Body of pancreas (tissue), 4 donors: ENCODE measurements around the gene REV1. TPM values are rescaled to one million over a fixed set of nuclear protein-coding genes. Genes with fewer than 3 reads are reported as not detected.

ENCODE experiments used
- ATAC-seq: fragments of 150-250 bp; one replicate; pipeline ENCODE4 v1.9.1; 2016
- DNase-seq, 4 donors: peaks; one replicate each; pipeline ENCODE4 v3.0.0-alpha.2; 2019
- H3K27ac ChIP-seq, 4 donors: fragments of 200-600 bp; sonication (generic); 1 replicate in 3 of 4; 2 replicates in 1 of 4; pipeline versions ENCODE4 v1.5.1 to v1.6.1; 2016 to 2019; ENCODE audit warnings: mild to moderate bottlenecking in 1 of 4, mixed read lengths in 1 of 4, moderate library complexity in 1 of 4
- H3K27me3 ChIP-seq, 2 donors: fragments of 200-600 bp; sonication (generic); one replicate each; pipeline ENCODE4 v1.6.0; 2016; ENCODE audit warnings: mild to moderate bottlenecking in 1 of 2
- H3K36me3 ChIP-seq, 2 donors: fragments of 200-600 bp; sonication (generic); replicated peaks in 1 of 2; 2 replicates each; pipeline ENCODE4 v1.5.1; 2016; ENCODE audit warnings: low read depth in 2 of 2; ENCODE audit not compliant: insufficient read depth in 1 of 2
- H3K4me1 ChIP-seq: fragments of 200-600 bp; sonication (generic); one replicate; pipeline ENCODE4 v1.6.0; 2016
- H3K4me3 ChIP-seq, 2 donors: fragments of 200-600 bp; sonication (generic); 1 replicate in 1 of 2; 2 replicates in 1 of 2; pipeline ENCODE4 v1.5.1; 2016 to 2019
- H3K9me3 ChIP-seq, 3 donors: fragments of 200-600 bp; sonication (generic); 1 replicate in 2 of 3; 2 replicates in 1 of 3; pipeline ENCODE4 v1.5.1; 2016
- POLR2A ChIP-seq, 3 donors: fragments of 450-650 bp; IDR thresholded peaks; one replicate each; pipeline ENCODE4 v1.6.1; 2016; ENCODE audit warnings: antibody characterized with exemption in 3 of 3, mild to moderate bottlenecking in 2 of 3
- WGBS, 2 donors: methylation state at CpG; one replicate each; pipeline ENCODE4 v1.1.5; 2017; 5-methylcytosine and 5-hydroxymethylcytosine counted together
- intact Hi-C: fragments of 100-400 bp; cut with DNase I; formaldehyde crosslinking; loops from one replicate; pipeline ENCODE4 v1.15.1; 2023
- total RNA-seq, 2 donors: library from RNA; depleted of rRNA; stranded (reverse); fragments of >200 nt; gene quantifications; one replicate each; pipeline ENCODE4 v1.1.0, GENCODE V29; 2016
- TF ChIP-seq, protein P1 (sequence below), 7 experiments: fragments of 450-650 bp in 4 of 7; fragments of 200-600 bp in 3 of 7; sonication (generic) in 3 of 7; IDR thresholded peaks; one replicate each; pipeline ENCODE4 v1.5.1; 2016 to 2019; ENCODE audit warnings: antibody characterized with exemption in 7 of 7

The REV1 gene
- total RNA-seq, 2 donors from 2014 or later: 27.0 to 51.1 TPM

DNA sequence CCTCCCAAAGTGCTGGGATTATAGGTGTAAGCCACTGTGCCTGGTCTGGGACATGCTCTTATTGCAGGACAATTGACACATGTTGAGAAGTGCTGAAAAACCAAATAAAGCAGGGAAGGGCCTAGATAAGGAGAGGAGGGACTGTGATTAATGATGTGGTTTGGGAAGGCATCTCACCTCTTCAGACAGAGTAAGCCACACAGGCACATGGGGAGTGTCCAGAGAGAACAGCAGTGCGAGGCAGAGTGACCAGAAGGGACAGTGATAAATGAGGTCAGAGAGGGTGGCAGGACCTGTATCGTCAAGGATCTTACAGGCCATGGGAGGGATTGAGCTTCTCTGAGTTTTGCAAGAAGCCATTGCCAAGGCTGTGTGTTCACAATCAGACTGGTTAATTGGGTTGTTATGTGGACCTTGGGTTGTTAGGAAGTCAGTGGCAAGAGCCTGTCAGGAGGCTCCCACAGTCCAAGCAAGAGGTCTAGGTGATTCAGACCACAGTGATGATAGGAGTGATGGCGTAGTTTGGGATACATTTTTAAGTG is 94.2 kb downstream of the REV1 start:
- 81 to 84% methylated on average over 3 of the region's 3 CpGs for WGBS, 2 donors
- Histone ChIP-seq H3K27me3 (no peaks in the 10 kb centered on the region), H3K9me3 (no peaks in the 10 kb centered on the region), H3K4me3 (no peak overlapping the region), H3K36me3 (peaks cover 0 to 46% of the 10 kb centered on the region in 2 donors), H3K27ac (no peak overlapping the region), H3K4me1 (peaks cover 5% of the 10 kb centered on the region)
- intact Hi-C loops: no loop called here
- no peak for DNase-seq
- TF ChIP-seq, protein P1, sequence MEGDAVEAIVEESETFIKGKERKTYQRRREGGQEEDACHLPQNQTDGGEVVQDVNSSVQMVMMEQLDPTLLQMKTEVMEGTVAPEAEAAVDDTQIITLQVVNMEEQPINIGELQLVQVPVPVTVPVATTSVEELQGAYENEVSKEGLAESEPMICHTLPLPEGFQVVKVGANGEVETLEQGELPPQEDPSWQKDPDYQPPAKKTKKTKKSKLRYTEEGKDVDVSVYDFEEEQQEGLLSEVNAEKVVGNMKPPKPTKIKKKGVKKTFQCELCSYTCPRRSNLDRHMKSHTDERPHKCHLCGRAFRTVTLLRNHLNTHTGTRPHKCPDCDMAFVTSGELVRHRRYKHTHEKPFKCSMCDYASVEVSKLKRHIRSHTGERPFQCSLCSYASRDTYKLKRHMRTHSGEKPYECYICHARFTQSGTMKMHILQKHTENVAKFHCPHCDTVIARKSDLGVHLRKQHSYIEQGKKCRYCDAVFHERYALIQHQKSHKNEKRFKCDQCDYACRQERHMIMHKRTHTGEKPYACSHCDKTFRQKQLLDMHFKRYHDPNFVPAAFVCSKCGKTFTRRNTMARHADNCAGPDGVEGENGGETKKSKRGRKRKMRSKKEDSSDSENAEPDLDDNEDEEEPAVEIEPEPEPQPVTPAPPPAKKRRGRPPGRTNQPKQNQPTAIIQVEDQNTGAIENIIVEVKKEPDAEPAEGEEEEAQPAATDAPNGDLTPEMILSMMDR (IDR thresholded peaks at IDR 0.05): no peak
- TF ChIP-seq POLR2A (IDR thresholded peaks at IDR 0.05): no peak
- ATAC-seq: no peak

DNA sequence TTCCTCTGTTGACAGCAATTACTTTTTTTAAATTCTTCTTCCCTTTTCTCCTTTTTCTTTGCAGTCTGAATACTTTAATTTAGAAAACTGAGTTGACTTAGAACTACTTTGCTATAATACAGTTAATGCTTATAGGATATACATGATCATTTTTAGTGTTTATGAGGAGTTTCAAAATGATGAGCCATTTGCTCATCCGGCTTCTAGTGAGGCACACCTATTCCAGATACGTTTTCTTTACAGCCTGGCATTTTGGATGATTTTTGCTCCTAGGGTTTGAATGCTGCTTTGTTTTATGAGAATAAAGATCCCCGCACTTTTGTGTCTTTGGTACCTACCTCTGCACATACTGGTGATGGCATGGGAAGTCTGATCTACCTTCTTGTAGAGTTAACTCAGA is 99.9 kb downstream of the REV1 start:
- intact Hi-C loops: no loop called here
- H3K27ac ChIP-seq: no peak overlapping the region
- H3K4me1 ChIP-seq: peaks cover 15% of the 10 kb centered on the region
- peaks cover 0 to 12% of the 10 kb centered on the region in 2 donors for H3K36me3 ChIP-seq
- no peak overlapping the region for H3K4me3 ChIP-seq
- no peaks in the 10 kb centered on the region for H3K27me3 ChIP-seq
- TF ChIP-seq POLR2A (IDR thresholded peaks at IDR 0.05): no peak
- TF ChIP-seq, protein P1 (IDR thresholded peaks at IDR 0.05): no peak
- no peak for DNase-seq
- WGBS, 2 donors: 91 to 92% methylated on average over 3 of the region's 3 CpGs
- no peaks in the 10 kb centered on the region for H3K9me3 ChIP-seq
- ATAC-seq: no peak

DNA sequence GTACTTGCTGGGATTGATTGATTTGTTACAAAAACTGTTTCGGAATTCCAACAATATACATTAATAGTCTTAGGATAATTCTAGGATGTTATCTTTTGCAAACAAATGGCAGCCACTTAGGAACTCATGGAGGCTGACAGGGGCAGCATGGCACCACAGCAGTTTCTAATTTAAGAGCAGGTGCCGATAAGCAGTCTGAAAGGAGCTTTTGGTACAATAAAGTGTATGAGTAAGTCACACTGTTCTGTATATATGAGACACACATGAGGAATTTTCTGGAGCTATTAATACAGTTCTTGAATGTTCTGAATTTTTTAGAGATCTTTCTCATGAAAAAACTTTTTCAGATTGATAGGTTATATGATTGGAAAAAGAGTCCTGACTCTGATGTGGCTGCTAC is 100.4 kb downstream of the REV1 start:
- intact Hi-C loops: no loop called here
- 22 to 30% methylated on average over 2 of the region's 2 CpGs for WGBS, 2 donors
- Histone ChIP-seq H3K27ac (no peak overlapping the region), H3K4me1 (peaks cover 15% of the 10 kb centered on the region), H3K4me3 (no peak overlapping the region), H3K36me3 (peaks cover 0 to 7% of the 10 kb centered on the region in 2 donors), H3K27me3 (no peaks in the 10 kb centered on the region), H3K9me3 (no peaks in the 10 kb centered on the region)
- DNase-seq (no peak), ATAC-seq (no peak)
- TF ChIP-seq, protein P1 (IDR thresholded peaks at IDR 0.05): no peak
- TF ChIP-seq POLR2A (IDR thresholded peaks at IDR 0.05): no peak

DNA sequence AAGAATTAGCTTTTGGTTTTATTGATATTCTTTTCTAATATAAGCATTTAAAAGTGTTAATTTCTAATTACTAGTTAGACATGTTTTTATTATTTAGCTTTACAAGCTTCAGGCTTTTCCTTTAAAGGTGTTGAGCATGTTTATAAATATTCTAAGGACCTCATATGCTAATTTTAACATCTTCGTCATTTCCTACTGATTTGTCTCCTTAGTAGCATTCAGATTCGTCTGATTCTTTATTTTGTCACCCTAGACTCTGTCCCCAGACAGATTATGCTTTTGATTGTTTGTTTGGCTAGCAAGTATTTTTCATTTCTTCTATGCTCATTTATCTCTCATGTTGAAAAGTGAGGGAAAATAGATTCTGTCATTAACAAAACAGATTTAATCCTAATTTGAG is 100.9 kb downstream of the REV1 start:
- H3K27me3 ChIP-seq: no peaks in the 10 kb centered on the region
- H3K4me1 ChIP-seq: peaks cover 15% of the 10 kb centered on the region
- intact Hi-C loops: no loop called here
- no peak for DNase-seq
- peaks cover 0 to 3% of the 10 kb centered on the region in 2 donors for H3K36me3 ChIP-seq
- ATAC-seq: no peak
- WGBS, 2 donors: 51 to 65% methylated on average over 2 of the region's 2 CpGs
- H3K27ac ChIP-seq: no peak overlapping the region
- TF ChIP-seq POLR2A (IDR thresholded peaks at IDR 0.05): no peak
- TF ChIP-seq, protein P1 (IDR thresholded peaks at IDR 0.05): no peak
- no peaks in the 10 kb centered on the region for H3K9me3 ChIP-seq
- H3K4me3 ChIP-seq: no peak overlapping the region

DNA sequence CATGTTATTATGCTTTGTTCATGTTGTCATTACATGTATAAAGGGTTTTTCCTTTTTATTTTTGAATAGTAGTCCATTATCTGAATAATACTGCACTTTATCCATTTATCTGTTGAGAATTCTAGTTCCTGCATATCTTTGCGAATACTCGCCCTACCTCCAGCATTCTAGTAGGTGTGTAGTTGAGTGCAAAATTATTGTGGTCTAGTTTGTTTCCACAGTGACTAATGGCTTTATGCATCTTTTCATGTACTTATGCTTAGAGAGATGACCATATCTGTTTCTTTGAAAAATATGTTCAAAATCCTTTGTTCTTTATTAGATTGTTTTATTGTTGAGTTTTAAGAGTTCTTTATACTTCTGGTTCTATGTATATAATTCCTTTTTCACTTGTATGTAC is 103.8 kb downstream of the REV1 start:
- Histone ChIP-seq H3K27me3 (no peaks in the 10 kb centered on the region), H3K4me3 (no peak overlapping the region), H3K36me3 (peaks cover 0 to 7% of the 10 kb centered on the region in 2 donors), H3K9me3 (no peaks in the 10 kb centered on the region), H3K27ac (no peak overlapping the region), H3K4me1 (peaks cover 9% of the 10 kb centered on the region)
- DNase-seq: no peak
- 98% methylated on average over 2 of the region's 2 CpGs for WGBS, 2 donors
- TF ChIP-seq, protein P1 (IDR thresholded peaks at IDR 0.05): no peak
- TF ChIP-seq POLR2A (IDR thresholded peaks at IDR 0.05): no peak
- intact Hi-C loops: no loop called here
- ATAC-seq: no peak
